ENCODE results near the gene SPNS1.

DNA sequence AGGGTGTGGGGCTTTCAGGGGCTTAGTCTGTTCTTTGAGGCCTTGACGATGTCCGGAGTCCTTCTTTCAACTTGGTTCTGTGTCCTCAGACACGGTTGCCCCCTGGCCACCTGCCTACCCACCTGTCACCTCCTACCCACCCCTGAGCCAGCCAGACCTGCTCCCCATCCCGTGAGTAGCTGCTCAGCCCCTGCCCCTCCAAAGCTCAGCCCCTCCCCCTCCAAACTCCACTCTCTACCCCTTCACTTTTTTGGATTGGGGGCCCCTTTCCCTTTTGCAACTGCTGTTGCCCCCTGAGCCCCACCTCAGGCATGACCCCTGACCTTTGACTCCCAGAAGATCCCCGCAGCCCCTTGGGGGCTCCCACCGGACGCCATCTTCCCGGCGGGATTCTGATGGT is 11.5 kb downstream of the SPNS1 start:
- TF ChIP-seq POLR2A (IDR thresholded peaks at IDR 0.05): no peak
- TF ChIP-seq, protein P1, sequence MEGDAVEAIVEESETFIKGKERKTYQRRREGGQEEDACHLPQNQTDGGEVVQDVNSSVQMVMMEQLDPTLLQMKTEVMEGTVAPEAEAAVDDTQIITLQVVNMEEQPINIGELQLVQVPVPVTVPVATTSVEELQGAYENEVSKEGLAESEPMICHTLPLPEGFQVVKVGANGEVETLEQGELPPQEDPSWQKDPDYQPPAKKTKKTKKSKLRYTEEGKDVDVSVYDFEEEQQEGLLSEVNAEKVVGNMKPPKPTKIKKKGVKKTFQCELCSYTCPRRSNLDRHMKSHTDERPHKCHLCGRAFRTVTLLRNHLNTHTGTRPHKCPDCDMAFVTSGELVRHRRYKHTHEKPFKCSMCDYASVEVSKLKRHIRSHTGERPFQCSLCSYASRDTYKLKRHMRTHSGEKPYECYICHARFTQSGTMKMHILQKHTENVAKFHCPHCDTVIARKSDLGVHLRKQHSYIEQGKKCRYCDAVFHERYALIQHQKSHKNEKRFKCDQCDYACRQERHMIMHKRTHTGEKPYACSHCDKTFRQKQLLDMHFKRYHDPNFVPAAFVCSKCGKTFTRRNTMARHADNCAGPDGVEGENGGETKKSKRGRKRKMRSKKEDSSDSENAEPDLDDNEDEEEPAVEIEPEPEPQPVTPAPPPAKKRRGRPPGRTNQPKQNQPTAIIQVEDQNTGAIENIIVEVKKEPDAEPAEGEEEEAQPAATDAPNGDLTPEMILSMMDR (IDR thresholded peaks at IDR 0.05 in 4 of 5, conservative IDR thresholded peaks at IDR 0.05 in 1 of 5): no peak
